Measurements from ENCODE around the gene SATB1. TPM values are rescaled to one million over a fixed set of nuclear protein-coding genes. Genes with fewer than 3 reads are reported as not detected.
A peak's percentile ranks its signal among the peaks of the same experiment; 100 is the strongest.
"Not testable (repeated sequence)": the region's sequence is repeated elsewhere in the genome, so short reads cannot be mapped to it uniquely, and the experiment has no call there.

Gene SATB1
- total and polyA plus RNA-seq, 8 donors, result 7.7 to 168 (median 54.5) TPM

GRCh38 chr3:18466136-18466535 lies 41.0 kb upstream of the SATB1 start:
- Histone ChIP-seq H3K4me3 (no peak overlapping the region), H3K4me1 (no peaks in the 10 kb centered on the region), H3K27me3 (no peaks in the 10 kb centered on the region), H3K36me3 (no peaks in the 10 kb centered on the region), H3K27ac (no peak overlapping the region), H3K9me3 (no peaks in the 10 kb centered on the region)
- intact Hi-C loops (cut with DNase I; ENCODE audit: low total_unique reads), result no loop called here
- WGBS, 5 donors, result 92 to 98% (median 97%) methylated on average over 1 of the region's 1 CpG
- DNase-seq, result no peak
- no peak for TF ChIP-seq EP300 (IDR thresholded peaks at IDR 0.05)
- TF ChIP-seq POLR2AphosphoS5 (IDR thresholded peaks at IDR 0.05), result no peak
- TF ChIP-seq POLR2A (IDR thresholded peaks at IDR 0.05), result no peak
- no peak for TF ChIP-seq CTCF (IDR thresholded peaks at IDR 0.05)

DNA sequence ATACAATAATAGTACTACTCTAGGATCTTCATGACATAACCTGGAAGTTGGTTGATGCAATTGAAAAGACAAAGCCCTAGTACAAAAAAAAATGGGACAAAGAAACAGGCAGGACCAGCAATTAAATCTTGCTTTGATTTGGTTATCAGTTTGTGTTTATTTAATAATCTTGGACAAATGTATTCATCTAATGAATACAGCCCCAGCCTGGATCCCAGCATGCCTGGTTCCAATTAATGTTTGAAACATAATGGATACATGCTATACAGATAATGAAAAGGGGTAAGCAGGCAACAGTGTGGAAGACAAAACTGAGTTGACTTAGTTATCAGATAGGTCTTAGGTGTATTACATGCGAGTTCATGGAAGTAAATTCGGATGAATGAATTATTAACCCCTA lies 29.6 kb upstream of the SATB1 start:
- Histone ChIP-seq H3K4me3 (no peak overlapping the region), H3K27ac (no peak overlapping the region), H3K9me3 (peaks cover 0 to 5% (median 0%) of the 10 kb centered on the region in 4 donors), H3K4me1 (no peaks in the 10 kb centered on the region), H3K36me3 (no peaks in the 10 kb centered on the region), H3K27me3 (no peaks in the 10 kb centered on the region)
- 45 to 70% (median 57%) methylated on average over 2 of the region's 2 CpGs for WGBS, 5 donors
- intact Hi-C loops (cut with DNase I; ENCODE audit: low total_unique reads), result no loop called here
- TF ChIP-seq POLR2A (IDR thresholded peaks at IDR 0.05), result no peak
- DNase-seq, result no peak

DNA sequence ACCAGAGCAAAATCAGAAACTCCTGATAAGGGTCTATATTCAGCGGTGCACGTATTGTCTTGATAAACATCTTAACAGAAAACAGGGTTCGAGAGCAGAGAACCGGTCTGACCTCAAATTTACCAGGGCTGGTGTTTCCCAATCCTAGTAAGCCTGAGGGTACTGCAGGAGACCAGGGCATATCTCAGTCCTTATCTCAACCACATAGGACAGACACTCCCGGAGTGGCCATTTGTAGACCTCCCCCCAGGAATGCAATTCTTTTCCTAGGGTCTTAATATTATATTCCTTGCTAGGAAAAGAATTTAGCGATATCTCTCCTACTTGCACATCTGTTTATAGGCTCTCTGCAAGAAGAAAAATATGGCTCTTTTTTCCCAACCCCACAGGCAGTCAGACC lies 24.5 kb upstream of the SATB1 start:
- Histone ChIP-seq H3K4me1 (peaks cover 9 to 16% (median 13%) of the 10 kb centered on the region in 4 donors), H3K9me3 (peaks cover 0 to 14% (median 6%) of the 10 kb centered on the region in 4 donors)
- H3K27me3 ChIP-seq; DNase-seq; H3K4me3 ChIP-seq; H3K36me3 ChIP-seq; H3K27ac ChIP-seq; intact Hi-C loops (cut with DNase I; ENCODE audit: low total_unique reads): not testable (repeated sequence)
- WGBS, 5 donors, result 93 to 98% (median 95%) methylated on average over 6 of the region's 6 CpGs

DNA sequence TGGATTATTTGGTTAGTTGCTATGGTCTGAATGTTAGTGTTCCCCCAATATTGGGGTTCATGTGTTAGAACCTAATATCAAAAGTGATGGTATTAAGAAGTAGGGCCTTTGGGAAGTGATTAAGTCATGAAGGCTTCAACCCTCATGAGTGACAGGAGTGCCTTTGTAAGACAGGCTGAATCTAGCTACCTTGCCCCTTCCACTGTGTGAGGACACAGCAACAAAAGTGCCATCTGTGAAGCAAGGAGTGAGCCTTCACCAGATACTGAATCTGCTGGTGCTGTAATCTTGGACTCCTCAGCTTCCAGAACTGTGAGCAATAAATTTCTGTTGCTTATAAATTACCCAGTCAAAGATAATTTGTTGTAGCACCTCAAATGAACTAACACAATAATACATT lies 22.6 kb upstream of the SATB1 start:
- H3K27ac ChIP-seq, result no peak overlapping the region
- TF ChIP-seq EP300 (IDR thresholded peaks at IDR 0.05) (no peak), CTCF (IDR thresholded peaks at IDR 0.05) (no peak), POLR2A (IDR thresholded peaks at IDR 0.05) (no peak), POLR2AphosphoS5 (IDR thresholded peaks at IDR 0.05) (no peak)
- no peak overlapping the region for H3K4me3 ChIP-seq
- H3K36me3 ChIP-seq, result no peaks in the 10 kb centered on the region
- DNase-seq, result no peak
- intact Hi-C loops (cut with DNase I; ENCODE audit: low total_unique reads), result no loop called here
- peaks cover 11 to 31% (median 27%) of the 10 kb centered on the region in 4 donors for H3K4me1 ChIP-seq
- H3K9me3 ChIP-seq, result peaks cover 0 to 14% (median 6%) of the 10 kb centered on the region in 4 donors
- H3K27me3 ChIP-seq, result peaks cover 0 to 23% (median 17%) of the 10 kb centered on the region in 3 donors

DNA sequence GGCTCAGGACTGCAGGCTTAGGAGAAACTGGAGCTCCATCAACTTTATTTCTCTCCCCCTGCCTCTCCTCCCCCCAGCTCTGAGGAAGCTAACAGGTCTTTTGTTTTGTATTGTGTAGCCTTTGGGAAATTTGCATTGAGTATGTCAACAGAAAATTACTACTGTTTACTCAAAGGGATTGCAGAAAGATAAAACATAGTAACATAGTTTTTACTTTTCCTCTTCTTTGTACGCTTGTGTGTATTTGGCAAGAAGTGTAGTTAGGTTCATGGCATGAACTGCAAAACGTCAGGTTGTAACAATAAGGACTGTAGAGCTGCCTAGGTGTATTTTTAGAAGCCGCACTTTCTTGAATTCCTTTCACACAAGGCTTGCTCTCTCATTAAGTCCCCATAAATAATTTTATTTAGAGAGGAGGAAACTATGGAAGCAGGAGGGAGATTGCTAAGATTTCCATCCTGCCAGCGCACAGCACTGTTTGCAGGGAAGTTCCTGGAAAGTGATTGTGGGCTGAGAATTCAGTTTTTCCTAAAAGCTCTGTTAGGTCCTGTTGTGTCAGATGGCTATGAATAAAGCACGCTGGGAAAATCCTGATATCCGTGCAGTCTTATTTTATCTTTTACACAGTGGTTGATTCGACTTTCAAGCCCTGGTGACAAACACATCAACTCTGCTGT lies 21.1 kb upstream of the SATB1 start:
- TF ChIP-seq POLR2AphosphoS5 (IDR thresholded peaks at IDR 0.05), result no peak
- no peak for TF ChIP-seq POLR2A (IDR thresholded peaks at IDR 0.05)
- no peak for TF ChIP-seq EP300 (IDR thresholded peaks at IDR 0.05)
- TF ChIP-seq CTCF (IDR thresholded peaks at IDR 0.05), result no peak
- H3K36me3 ChIP-seq, result no peaks in the 10 kb centered on the region
- peaks cover 11 to 31% (median 27%) of the 10 kb centered on the region in 4 donors for H3K4me1 ChIP-seq
- intact Hi-C loops (cut with DNase I; ENCODE audit: low total_unique reads), result no loop called here
- peaks cover 0 to 14% (median 6%) of the 10 kb centered on the region in 4 donors for H3K9me3 ChIP-seq
- peak in 1 of 2 donors; percentile 18 for DNase-seq
- H3K4me3 ChIP-seq, result peak overlapping the region; percentile 62 to 73 (median 70)
- 12 to 20% (median 17%) methylated on average over 7 of the region's 7 CpGs for WGBS, 5 donors
- peaks cover 0 to 23% (median 18%) of the 10 kb centered on the region in 3 donors for H3K27me3 ChIP-seq
- peak overlapping the region in 2 of 5 donors; percentile 55 to 85 for H3K27ac ChIP-seq
